GM12801 (cell line): ENCODE data around the gene CMIP.

ENCODE experiments used
- CTCF ChIP-seq: IDR thresholded peaks from one replicate; pipeline ENCODE4 v1.5.1; 2011; ENCODE audit warnings: control low read depth; ENCODE audit not compliant: insufficient read length; ENCODE audit errors: extremely low read depth

Gene CMIP

GRCh38 chr16:81499576-81500380 lies 55.2 kb downstream of the CMIP start:
- TF ChIP-seq CTCF = no peak

- TF ChIP-seq CTCF = no peak
Measured at GRCh38 chr16:81500833-81501521, 56.4 kb downstream of the CMIP start.

- TF ChIP-seq CTCF = no peak
Measured at GRCh38 chr16:81502396-81503070, 57.9 kb downstream of the CMIP start.

GRCh38 chr16:81505011-81505661 lies 60.5 kb downstream of the CMIP start:
- TF ChIP-seq CTCF = no peak

- no peak for TF ChIP-seq CTCF
Measured at GRCh38 chr16:81509404-81509803, 64.8 kb downstream of the CMIP start.

- no peak for TF ChIP-seq CTCF
Measured at GRCh38 chr16:81510016-81510415, 65.4 kb downstream of the CMIP start.

- no peak for TF ChIP-seq CTCF
Measured at GRCh38 chr16:81511371-81511770, 66.8 kb downstream of the CMIP start.
